GM21717 (cell line): ENCODE measurements around the gene EPN3.

ENCODE experiments used
- ATAC-seq: cut with Tn5 transposase; IDR thresholded peaks from one replicate; pipeline ENCODE4 v1.9.1; 2021; ENCODE audit warnings: mild to moderate bottlenecking, moderate library complexity; ENCODE audit not compliant: unreplicated experiment

The EPN3 gene

GRCh38 chr17:50532452-50533024 lies at the start of gene EPN3:
Gene EPN3, plus strand, starts transcription at chr17:50532735. Its CDS starts 3,822 bp downstream, at chr17:50536557.
- ATAC-seq = no peak

GRCh38 chr17:50483266-50483665 lies 49.3 kb upstream of the EPN3 start:
- no peak for ATAC-seq

- no peak for ATAC-seq
Observed at GRCh38 chr17:50484386-50485155, 48.0 kb upstream of the EPN3 start.

- ATAC-seq = no peak
Observed at GRCh38 chr17:50487213-50488096, 45.1 kb upstream of the EPN3 start.

GRCh38 chr17:50488880-50489279 lies 43.7 kb upstream of the EPN3 start:
- ATAC-seq = no peak

GRCh38 chr17:50491505-50491904 lies 41.0 kb upstream of the EPN3 start:
- no peak for ATAC-seq

GRCh38 chr17:50492214-50492613 lies 40.3 kb upstream of the EPN3 start:
- ATAC-seq = no peak

GRCh38 chr17:50493744-50494143 lies 38.8 kb upstream of the EPN3 start:
- ATAC-seq = no peak

GRCh38 chr17:50495217-50495823 lies 37.2 kb upstream of the EPN3 start:
- no peak for ATAC-seq

GRCh38 chr17:50495918-50496317 lies 36.6 kb upstream of the EPN3 start:
- ATAC-seq = no peak

- no peak for ATAC-seq
Observed at GRCh38 chr17:50498021-50498874, 34.3 kb upstream of the EPN3 start.

GRCh38 chr17:50499270-50499669 lies 33.3 kb upstream of the EPN3 start:
- ATAC-seq = no peak

GRCh38 chr17:50499721-50500120 lies 32.8 kb upstream of the EPN3 start:
- no peak for ATAC-seq

GRCh38 chr17:50501054-50501453 lies 31.5 kb upstream of the EPN3 start:
- ATAC-seq = no peak

- ATAC-seq = no peak
Observed at GRCh38 chr17:50502301-50502990, 30.1 kb upstream of the EPN3 start.

GRCh38 chr17:50505591-50506130 lies 26.9 kb upstream of the EPN3 start:
- ATAC-seq = no peak

GRCh38 chr17:50506298-50506697 lies 26.2 kb upstream of the EPN3 start:
- no peak for ATAC-seq

- no peak for ATAC-seq
Observed at GRCh38 chr17:50507871-50508572, 24.5 kb upstream of the EPN3 start, which contains the start of gene MYCBPAP. Gene MYCBPAP, plus strand, starts transcription at chr17:50508439. Its CDS starts 236 bp downstream, at chr17:50508675.
